Activated CD4-positive, alpha-beta T cell treated with anti-CD3 and anti-CD28 coated beads for 4 hours (primary cell): ENCODE results near the gene XIRP2.
"Not testable (repeated sequence)": the region's sequence is repeated elsewhere in the genome, so short reads cannot be mapped to it uniquely, and the experiment has no call there.

Source experiments
- DNase-seq, 2 donors: peaks; one replicate each; pipeline ENCODE4 v3.0.0-alpha.2; 2020

Gene XIRP2

DNA sequence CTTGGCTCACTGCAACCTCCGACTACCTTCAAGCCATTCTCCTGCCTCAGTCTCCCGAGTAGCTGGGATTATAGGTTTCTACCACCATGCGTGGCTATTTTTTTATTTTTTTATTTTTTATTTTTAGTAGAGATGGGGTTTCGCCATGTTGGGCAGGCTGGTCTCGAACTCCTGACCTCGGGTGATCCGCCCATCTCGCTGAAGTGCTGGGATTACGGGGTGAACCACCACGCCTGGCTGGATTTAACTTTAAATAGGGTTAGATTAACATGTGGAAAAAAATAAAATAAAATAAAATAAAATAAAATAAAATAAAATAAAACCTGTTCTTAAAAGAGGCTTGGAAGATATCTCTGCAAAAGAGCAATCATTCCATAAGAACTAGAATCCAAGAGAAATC is 170.9 kb downstream of the XIRP2 start:
- DNase-seq, result no peak

DNA sequence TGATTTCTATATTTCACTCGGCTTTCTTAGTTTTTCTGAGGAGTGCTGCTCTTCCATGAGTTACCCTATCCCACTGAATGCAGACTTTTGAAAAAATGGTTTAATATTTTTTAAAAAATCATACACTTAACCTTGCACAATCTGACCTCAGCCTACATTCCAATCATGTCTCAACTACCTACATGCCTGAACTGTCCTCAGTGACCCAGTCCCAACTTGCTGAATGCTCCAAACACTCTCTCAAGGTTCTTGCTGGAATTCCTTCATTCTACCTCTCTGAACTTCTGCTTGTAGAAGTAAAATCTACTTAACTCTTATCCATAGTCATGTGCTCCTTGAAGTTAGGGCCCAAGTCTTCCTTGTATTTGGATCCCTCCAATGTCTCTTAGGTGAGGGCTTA is 181.6 kb downstream of the XIRP2 start:
- DNase-seq, result no peak

DNA sequence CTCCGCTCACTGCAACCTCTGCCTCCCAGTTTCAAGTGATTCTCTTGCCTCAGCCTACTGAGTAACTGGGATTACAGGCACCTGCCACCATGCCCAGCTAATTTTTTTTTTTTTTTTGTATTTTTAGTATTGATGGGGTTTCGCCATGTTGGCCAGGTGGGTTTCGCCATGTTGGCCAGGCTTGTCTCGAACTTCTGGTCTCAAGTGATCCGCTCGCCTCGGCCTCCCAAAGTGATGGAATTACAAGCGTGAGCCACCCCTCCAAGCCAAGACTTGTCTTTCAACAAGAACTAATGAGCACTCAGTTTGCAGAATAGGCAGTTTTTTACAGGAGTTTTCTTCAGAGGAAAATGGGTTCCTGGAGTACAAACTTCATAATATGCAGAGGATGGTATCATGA is 187.4 kb downstream of the XIRP2 start:
- DNase-seq, result not testable (repeated sequence)

DNA sequence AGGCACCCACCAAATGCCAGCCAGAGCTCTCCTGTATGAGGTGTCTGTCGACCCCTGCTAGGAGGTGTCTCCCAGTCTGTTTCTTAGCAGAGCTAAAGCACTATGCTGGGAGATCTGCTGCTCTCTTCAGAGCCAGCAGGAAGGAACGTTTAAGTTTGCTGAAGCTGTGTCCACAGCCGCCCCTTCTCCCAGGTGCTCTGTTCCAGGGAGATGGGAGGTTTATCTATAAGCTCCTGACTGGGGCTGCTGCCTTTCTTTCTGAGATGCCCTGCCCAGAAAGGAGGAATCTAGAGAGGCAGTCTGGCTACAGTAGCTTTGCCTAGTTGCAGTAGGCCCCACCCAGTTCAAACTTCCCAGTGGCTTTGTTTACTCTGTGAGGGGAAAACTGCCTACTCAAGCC is 210.7 kb downstream of the XIRP2 start:
- not testable (repeated sequence) for DNase-seq

DNA sequence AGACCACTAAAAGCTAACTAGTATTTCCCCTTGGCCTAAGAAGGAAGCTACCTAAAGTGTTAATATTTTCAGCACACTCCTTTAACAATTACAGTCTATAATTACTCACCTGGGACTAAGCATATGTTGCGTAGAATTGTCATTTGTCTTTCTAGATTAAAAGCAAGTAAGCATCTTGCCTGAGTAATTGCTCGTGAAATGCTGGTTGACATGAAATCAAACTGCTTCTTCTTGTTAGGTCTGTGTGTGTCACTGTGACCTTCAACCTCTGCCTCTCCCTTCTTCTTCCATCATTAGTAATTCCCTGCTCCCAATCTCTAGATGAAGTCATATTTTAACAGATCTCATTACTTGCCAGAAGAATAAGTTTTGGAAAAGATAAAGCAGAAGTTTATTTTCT is 212.2 kb downstream of the XIRP2 start:
- DNase-seq, result no peak

DNA sequence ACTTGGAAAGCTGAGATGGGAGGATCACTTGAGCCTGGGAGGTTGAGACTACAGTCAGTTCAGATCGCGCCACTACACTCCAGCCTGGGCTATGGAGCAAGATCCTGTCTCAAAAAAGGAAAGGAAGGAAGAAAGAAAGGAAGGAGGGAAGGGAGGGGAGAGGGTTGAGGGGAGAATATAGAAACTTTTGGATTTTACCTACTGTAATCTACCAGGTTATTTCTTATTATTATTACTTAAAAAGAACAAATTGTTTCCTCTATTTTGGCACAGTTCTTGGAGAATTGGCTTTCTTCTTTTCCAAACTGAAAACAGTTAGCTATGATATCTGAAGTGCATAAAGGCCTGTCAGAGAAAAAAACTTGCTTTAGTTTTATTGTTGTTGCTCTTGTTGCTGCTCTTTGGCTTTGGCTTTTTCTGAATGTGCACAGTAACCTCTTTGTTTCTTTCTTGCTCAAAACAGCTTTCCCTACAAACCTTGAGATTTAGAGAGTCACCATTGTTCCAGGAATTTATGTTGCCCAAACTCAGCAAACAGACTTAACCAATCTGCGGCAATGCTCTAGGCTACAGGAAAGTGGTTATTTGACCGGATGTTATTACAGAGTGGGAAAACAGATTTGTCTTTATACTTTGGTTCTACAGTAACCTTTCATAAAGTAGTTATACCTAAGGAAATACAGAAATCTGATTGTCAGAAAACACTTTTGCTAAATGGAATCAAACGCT is 214.9 kb downstream of the XIRP2 start:
- no peak for DNase-seq

DNA sequence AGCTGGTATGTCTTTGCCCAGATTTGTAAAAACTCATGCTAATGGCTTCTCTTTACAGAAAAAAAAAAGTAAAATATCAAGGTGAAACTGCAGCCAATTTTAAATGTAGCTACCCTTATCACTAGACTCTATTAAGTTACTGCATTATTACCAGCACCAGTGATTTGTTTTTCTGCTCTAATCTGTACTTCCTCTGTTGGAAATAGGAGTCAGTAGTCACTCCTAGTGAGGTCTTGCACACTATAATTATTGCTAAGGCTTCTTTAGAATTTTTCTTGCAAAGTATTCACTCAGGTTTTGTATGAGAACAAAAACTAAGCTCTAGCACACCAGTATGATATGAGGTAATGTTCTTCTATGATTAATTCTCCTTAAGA is 215.5 kb downstream of the XIRP2 start:
- DNase-seq, result no peak

DNA sequence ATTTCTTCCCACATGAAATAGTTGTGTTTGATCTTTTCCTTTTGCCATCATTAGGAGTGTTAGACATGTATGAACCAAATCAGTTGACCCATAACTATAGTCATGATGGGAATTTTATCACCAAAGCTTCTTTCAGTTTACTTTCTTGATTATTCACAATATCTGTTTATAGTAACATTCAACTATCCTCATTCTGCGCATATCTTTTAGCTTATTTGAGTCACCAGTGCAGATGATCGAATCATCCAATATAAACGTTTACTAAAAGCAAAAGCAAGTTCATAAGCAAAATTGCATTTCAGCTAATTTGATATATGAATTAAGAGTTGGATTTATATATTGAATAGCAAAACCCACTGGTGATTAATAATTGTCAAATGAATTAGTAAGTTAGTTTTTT is 216.4 kb downstream of the XIRP2 start:
- DNase-seq, result no peak

DNA sequence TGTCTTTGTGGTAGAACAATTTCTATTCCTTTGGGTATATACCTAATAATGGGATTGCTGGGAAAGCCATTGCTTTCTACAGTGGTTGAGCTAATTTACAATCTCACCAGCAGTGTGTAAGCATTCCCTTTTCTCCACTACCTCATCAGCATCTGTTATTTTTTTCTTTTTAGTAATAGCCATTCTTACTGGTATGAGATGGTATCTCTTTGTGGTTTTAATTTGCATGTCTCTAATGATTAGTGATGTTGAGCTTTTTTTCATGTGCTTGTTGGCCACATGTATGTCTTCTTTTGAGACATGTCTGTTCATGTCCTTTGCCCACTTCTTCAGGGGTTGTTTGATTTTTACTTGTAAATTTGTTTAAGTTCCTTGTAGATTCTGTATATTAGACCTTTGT is 221.4 kb downstream of the XIRP2 start:
- not testable (repeated sequence) for DNase-seq

DNA sequence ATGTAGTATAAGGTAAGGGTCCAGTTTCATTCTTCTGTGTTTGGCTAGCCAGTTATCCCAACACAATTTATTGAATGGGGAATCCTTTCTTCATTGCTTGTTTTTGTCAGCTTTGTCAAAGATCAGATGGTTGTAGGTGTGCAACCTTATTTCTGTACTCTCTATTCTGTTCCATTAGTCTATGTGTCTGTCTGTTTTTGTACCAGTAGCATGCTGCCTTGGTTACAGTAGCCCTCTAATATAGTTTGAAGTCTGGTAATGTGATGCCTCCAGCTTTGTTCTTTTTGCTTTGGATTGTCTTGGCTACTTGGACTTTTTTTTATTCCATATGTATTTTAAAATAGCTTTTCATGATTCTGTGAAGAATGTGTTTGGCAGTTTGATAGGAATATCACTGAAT is 222.1 kb downstream of the XIRP2 start:
- no peak for DNase-seq

DNA sequence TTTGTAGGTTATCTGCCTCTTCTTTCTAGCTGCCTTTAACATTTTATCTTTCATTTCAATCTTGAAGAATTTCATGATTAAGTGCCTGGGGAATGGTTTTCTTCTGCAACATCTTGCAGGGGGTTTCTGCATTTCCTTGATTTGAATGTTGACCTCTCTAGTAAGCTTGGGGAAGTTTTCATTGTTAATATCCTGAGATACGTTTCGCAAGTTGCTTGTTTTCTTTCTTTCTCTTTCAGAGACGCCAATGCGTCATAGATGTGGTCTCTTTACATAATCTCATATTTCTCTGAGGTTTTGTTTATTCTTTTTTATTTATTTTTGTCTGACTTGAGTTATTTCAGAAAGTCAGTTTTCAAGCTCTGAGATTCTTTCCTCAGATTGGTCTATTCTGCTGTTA is 225.7 kb downstream of the XIRP2 start:
- no peak for DNase-seq

DNA sequence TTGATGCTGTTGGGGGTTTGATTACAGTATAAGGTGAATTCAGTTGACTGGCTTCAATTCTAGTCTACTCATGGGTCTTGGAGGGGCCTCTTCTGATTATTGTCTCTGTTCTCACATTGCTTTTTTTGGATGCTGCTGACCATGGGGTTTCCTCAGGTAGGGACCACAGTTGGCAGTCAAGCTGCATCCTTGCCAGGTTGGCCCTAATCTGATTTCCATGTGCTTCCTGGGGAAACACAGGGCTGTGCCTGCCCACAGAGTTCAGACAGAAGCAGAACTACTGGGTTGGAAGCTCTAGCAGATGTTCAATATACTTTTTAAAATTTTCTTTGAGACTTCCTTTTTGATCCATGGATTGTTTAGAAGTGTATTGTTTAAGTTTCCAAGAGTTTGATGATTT is 227.3 kb downstream of the XIRP2 start:
- DNase-seq, result no peak

DNA sequence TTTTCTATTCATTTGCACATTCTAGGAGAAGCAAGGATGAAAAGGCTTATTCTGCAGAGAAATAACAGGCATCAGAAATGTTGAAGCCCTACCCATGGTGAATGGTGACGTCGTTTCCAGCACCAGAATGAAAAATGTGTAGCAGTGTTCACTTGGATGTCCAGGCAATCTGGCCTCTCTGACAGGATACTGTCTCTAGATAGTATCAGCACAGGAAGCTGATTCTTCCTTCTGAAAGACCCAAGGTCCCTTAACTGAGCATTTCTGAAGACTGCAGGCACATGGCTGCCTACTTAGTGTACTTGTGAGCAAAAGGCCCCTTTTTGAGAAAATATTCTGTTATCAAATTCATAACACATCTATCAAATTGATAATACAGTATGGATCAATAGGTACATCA is 234.1 kb downstream of the XIRP2 start:
- DNase-seq, result no peak

DNA sequence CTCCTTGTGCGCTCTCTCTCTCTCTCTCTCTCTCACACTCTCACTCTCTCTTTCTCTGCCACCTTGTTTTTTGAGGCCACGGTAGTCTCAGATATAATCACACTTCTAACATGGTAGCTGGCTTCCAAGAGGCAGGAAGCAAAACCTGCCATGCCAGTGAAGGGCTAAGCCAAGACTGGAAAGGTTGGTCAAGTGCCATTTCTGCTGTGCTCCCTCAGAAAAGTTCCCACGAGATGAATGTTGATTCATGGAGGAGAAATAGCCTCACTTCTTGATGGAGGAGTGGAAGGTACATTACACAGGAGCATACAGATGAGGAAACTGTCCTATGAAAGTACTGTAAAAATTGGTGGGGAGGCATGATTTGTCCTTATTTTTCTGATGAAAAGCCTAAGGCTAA is 237.9 kb downstream of the XIRP2 start:
- no peak for DNase-seq

DNA sequence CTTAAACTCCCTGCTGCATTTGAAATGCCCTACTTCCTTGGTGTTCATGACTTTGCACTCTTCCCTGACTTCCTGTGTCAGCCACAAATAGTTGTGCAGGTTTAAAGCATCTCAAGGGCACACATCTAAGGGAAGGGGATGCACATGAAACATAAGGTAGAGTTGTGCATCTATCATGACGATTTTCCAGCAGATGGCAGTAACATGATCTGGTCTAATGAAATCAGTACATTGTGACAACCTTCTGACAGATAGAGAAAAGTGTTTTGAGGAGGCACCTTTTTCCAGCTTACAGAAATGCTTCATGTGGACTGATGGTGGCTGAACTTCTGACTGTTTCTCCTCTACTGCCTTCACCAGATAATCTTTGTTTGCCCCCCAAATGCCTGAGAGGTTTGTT is 238.9 kb downstream of the XIRP2 start:
- no peak for DNase-seq

DNA sequence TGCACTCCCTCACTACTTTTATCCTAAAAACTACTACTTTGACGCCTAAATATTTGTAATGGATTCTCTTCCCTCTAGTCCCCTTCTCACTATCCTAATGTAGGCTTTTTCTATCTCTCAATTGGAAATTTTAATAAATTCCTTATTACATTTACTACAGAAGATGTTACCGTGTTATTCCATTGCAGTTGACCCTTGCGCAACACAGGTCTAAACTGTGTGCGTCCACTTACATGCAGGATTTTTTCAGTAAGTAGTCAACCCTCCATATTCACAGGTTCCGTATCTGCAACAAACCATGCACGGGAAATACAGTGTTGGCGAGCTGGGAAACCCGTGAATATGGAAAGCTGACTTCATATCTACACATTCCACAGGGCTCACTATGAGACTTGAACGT is 239.8 kb downstream of the XIRP2 start:
- no peak for DNase-seq

DNA sequence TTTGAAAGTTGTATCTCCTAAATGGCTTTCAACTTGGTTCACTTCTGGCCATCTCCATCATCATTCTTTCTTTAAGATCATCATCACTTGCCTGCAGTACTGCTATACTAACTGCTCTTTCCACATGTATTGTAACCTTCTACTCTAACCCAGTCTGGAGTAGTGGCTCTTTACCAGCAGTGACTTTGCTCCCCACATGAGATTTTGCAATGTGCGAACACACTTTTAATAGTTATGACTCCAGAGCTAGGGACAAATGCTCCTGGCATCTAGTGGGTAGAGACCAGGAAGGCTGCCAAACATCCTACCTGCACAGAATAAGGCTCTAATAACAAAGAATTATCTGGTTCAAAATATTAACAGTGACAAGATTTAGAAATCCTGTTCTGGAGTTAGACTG is 243.8 kb downstream of the XIRP2 start:
- no peak for DNase-seq

DNA sequence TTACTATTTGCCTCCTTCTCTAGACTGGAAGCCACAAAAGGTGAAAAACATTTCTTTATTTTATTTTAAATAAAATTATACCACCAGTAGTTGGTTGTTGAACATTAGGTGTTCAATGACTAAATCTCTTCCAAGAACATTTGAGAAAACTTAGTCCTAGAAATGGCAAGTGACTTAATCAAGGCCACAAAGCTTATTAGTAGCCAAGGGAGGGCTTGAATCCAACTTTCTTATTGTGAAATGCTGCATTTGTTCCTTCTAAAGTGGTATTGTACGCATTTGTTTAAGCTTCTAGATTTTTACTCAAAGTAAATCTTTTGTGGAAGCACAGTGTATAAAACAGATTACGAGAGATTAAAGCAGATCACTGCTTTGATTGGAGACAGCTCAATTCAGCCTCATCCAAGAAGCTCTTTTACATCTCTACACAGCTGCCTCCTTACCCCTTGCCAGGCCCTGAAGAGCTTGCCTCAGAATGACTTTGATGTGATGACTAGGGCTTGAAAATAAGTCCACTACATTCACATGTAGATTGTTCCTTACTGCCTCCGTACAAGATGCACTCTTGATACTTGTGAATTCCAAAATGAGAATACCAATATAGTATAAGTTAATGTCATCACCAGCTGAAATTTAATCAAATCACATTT is 244.8 kb downstream of the XIRP2 start:
- DNase-seq, result no peak

DNA sequence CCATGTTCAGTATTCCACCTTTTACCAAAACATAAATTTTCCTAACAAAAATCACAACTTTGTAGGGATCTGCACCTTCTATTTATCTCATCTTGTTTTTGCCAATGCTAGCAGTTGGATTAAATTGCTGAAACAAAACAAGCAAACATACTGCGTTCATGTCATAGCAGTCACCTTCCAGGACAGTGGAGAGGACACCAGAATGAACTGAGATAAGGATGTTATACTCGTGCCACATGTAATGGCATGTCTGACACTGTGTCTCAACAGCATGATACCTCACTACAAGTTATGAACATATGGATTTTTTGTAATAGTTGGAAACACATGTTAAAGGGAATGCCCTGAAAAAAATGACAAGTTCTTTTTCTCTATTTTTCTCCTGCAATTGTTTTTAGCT is 245.3 kb downstream of the XIRP2 start:
- no peak for DNase-seq

DNA sequence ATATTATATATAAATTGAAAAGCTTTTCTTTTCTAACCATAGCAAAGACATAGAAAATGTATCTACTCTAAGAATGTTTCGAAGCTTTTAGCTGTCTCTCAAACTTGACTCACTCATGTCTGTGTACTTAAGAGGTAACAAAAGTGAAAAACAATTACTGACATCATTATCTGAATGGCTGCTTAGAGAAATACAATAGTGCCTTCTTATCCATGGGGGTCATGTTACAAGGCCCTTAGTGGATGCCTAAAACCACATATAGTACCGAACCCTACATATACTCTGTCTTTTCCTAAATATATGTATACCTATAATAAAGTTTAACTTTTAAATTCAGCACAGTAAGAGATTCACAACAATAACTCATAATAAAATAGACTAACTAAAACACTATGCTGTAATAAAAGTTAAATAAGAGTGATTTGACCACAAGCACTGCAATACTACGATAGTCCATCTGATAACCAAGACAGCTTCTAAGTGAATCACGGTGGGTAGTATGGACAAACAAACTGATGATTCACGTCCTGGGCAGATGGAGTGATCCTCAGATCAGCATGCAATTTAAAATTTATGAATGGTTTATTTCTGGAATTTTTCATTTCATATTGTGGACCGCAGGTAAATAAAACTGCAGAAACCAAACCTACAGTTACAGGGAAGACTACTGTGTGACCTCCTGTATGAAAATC is 246.2 kb downstream of the XIRP2 start:
- no peak for DNase-seq

DNA sequence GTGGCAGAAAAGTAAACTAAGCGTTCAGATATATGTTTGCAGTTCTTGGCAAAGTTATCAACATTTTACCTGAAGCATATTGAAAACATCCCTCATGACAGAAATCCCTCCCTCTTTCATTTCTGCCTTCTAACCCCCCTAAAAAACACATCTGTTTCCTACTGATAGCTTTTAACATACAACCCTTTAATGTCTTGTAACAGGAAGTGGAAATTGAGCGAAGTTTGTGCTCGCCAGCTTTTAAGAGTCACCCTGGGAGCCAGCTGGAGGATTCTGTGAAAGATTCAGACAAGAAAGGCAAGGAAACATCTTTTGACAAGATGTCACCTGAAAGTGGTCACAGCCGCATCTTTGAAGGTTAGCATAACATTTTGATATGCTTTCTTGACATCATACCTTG is 247.4 kb downstream of the XIRP2 start:
- DNase-seq, result no peak

DNA sequence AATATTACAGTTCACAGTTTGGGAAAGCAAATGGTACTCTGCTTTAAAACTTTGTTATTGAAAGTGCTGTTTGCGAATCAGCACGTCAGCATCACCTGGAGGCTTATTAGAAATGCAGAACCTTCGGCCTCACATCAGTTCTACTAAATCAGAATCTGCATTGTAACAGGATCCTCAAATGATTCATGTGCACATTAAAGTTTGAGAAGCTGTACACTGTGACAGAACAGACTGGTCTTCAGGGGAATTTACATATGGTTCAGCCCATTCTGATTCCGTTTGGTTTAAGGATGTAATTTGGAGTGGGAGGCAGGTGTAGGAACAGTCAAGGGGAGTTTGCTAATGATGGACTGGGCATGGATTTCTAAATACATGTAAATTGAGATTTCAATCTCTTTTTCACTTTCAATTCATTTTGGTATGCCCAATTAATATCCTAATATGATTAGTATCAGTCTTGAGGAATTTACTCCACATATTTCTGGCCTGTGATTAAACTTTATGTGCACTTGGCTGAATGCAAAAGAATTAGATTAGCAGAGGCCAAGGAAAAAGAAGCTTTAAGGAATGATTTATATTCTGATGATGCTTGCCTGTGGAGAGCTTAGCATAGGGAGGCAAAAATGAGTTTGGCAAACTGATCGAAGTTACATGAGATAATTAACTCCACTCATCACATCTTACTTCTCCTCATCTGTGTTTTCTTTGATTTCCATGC is 248.8 kb downstream of the XIRP2 start:
- no peak for DNase-seq

DNA sequence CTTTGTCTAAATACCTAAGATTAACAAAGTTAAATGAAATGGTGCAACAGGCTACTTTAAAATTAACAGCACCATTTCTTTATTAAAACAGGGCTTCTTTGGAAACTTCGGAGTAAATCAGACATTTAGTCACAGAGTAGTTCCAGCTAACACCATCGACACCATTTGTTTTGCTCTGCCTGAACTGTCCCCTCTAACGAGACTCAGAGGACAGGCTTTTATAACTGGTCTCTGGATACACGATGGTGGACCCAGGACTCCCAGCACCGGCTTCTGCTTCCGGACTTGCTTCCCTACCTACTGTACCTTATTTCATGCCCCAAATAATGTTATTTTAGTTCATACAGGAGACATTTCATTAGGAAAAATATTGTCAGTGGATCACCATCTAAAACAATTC is 252.1 kb downstream of the XIRP2 start:
- no peak for DNase-seq

DNA sequence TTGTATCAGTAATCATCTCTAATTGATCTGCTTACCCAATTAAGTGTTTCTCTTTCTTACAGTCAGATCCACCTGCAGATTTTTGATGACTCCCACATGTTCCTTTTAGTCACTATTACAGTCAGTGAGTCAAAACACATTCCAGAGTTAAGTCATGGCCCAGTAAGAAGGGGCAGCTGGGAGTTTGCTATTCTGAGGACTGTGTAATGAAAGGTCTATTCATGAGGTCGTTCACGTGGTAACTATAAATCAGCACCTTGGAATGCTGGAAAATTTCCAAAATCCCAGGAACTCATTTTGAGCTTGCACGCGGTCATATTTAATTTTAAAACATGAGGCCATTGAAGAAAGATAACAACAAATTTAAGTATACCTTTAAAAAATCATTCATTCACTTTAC is 252.5 kb downstream of the XIRP2 start:
- no peak for DNase-seq
